Vagina (tissue), 2 donors: Measurements from ENCODE around the gene PRR18. TPM values are rescaled to one million over a fixed set of nuclear protein-coding genes. Genes with fewer than 3 reads are reported as not detected.
"Not testable (repeated sequence)": the region's sequence is repeated elsewhere in the genome, so short reads cannot be mapped to it uniquely, and the experiment has no call there.

Experiments
- DNase-seq, 2 donors: peaks; one replicate each; pipeline ENCODE4 v3.0.0-alpha.2; 2017; ENCODE audit errors: extremely low spot score in 2 of 2
- H3K27ac ChIP-seq: fragments of 200-600 bp; sonication (generic); one replicate; pipeline ENCODE4 v1.5.1; 2019
- H3K27me3 ChIP-seq: fragments of 200-600 bp; sonication (generic); one replicate; pipeline ENCODE4 v1.5.1; 2019
- H3K36me3 ChIP-seq, 2 donors: fragments of 200-600 bp; sonication (generic); one replicate each; pipeline ENCODE4 v1.5.1; 2017 to 2019
- H3K4me1 ChIP-seq: fragments of 200-600 bp; sonication (generic); one replicate; pipeline ENCODE4 v1.5.1; 2019
- H3K4me3 ChIP-seq, 2 donors: fragments of 200-600 bp; sonication (generic); 1 replicate in 1 of 2; 2 replicates in 1 of 2; pipeline ENCODE4 v1.5.1; 2016 to 2019
- H3K9me3 ChIP-seq: fragments of 200-600 bp; sonication (generic); one replicate; pipeline ENCODE4 v1.5.1; 2019
- POLR2A ChIP-seq, 2 donors: fragments of 450-650 bp; IDR thresholded peaks; one replicate each; pipeline ENCODE4 v1.6.1; 2017; ENCODE audit warnings: antibody characterized with exemption in 2 of 2, mild to moderate bottlenecking in 2 of 2, moderate library complexity in 2 of 2
- POLR2AphosphoS5 ChIP-seq, 2 donors: sonication (generic); formaldehyde crosslinking; IDR thresholded peaks; one replicate each; pipeline ENCODE4 v1.9.0; 2017; ENCODE audit warnings: antibody characterized with exemption in 2 of 2, mild to moderate bottlenecking in 2 of 2, low read depth in 1 of 2; ENCODE audit not compliant: insufficient read depth in 1 of 2
- intact Hi-C: fragments of 100-400 bp; cut with DNase I; formaldehyde crosslinking; loops from one replicate; pipeline ENCODE4 v1.15.1; 2023
- total RNA-seq: library from RNA; depleted of rRNA; stranded (reverse); fragments of >200 nt; gene quantifications from one replicate; pipeline ENCODE4 v1.2.3, GENCODE V29; 2016
- TF ChIP-seq, protein P1 (sequence below), 3 experiments: fragments of 450-650 bp in 2 of 3; fragments of 200-600 bp in 1 of 3; sonication (generic) in 1 of 3; IDR thresholded peaks; one replicate each; pipeline ENCODE4 v1.5.1; 2017 to 2019; ENCODE audit warnings: antibody characterized with exemption in 3 of 3, mild to moderate bottlenecking in 2 of 3, moderate library complexity in 2 of 3

PRR18 gene
- total RNA-seq, 1 donor from 2014 or later, result not detected

DNA sequence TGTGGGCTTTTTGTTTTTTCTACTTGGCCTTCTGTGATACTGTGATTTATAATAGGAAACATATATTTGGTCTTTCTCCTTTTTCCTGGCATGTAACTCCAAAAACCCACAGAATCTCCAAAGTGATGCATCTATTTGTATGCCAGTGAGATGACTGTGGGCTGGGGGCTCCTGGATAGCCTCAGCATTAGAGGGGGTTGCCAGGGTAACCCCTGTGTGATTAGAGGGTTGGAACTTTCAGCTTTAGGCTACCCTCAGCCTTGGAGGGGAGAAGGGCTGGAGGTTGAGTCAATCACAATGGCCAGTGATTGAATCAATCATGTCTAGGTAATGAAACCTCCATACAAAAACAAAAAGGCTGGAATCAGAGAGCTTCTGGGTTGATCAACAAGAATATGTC, 44.7 kb upstream of the PRR18 start:
- no peak overlapping the region for H3K4me3 ChIP-seq
- TF ChIP-seq, protein P1, sequence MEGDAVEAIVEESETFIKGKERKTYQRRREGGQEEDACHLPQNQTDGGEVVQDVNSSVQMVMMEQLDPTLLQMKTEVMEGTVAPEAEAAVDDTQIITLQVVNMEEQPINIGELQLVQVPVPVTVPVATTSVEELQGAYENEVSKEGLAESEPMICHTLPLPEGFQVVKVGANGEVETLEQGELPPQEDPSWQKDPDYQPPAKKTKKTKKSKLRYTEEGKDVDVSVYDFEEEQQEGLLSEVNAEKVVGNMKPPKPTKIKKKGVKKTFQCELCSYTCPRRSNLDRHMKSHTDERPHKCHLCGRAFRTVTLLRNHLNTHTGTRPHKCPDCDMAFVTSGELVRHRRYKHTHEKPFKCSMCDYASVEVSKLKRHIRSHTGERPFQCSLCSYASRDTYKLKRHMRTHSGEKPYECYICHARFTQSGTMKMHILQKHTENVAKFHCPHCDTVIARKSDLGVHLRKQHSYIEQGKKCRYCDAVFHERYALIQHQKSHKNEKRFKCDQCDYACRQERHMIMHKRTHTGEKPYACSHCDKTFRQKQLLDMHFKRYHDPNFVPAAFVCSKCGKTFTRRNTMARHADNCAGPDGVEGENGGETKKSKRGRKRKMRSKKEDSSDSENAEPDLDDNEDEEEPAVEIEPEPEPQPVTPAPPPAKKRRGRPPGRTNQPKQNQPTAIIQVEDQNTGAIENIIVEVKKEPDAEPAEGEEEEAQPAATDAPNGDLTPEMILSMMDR (IDR thresholded peaks at IDR 0.05), result no peak
- no peak for TF ChIP-seq POLR2A (IDR thresholded peaks at IDR 0.05)
- no peak for TF ChIP-seq POLR2AphosphoS5 (IDR thresholded peaks at IDR 0.05; ENCODE audit: insufficient read depth in 1 of 2, low read depth in 1 of 2)
- H3K36me3 ChIP-seq, result no peaks in the 10 kb centered on the region
- intact Hi-C loops, result no loop called here
- H3K4me1 ChIP-seq, result no peaks in the 10 kb centered on the region
- H3K27me3 ChIP-seq, result no peaks in the 10 kb centered on the region
- H3K9me3 ChIP-seq, result no peaks in the 10 kb centered on the region
- no peak overlapping the region for H3K27ac ChIP-seq
- DNase-seq, result no peak

DNA sequence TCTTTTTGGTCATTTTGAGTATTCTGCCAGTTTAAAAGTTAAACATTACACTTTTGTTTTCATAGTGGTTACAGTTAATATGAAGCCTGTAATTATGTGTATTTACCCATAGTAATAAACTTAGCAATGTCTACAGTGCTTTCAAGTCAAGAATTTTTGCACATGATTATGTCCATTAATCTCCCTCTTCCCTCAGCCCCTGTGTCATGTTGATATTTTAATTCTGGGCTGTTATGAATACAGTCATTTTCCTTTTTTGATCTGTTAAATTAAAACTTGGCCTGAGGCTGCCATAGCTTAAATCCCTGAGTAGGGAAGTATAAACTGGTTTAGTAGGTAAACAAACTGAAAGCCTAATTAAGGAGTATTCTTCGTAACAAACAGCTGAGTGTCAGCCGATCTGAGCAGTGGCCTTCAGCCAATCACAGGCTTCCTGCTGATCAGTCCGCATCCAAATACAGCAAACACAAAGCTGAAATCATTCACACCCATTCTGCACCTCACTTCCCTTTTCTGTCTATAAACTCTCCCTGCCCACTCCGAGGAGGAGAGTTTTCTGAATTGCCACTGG, 43.6 kb upstream of the PRR18 start:
- H3K4me1 ChIP-seq, result no peaks in the 10 kb centered on the region
- intact Hi-C loops, result no loop called here
- H3K4me3 ChIP-seq, result no peak overlapping the region
- no peaks in the 10 kb centered on the region for H3K27me3 ChIP-seq
- H3K36me3 ChIP-seq, result no peaks in the 10 kb centered on the region
- TF ChIP-seq, protein P1 (IDR thresholded peaks at IDR 0.05), result no peak
- TF ChIP-seq POLR2A (IDR thresholded peaks at IDR 0.05), result no peak
- TF ChIP-seq POLR2AphosphoS5 (IDR thresholded peaks at IDR 0.05; ENCODE audit: insufficient read depth in 1 of 2, low read depth in 1 of 2), result peak in 1 of 2 donors; percentile 22
- no peak overlapping the region for H3K27ac ChIP-seq
- no peak for DNase-seq
- H3K9me3 ChIP-seq, result no peaks in the 10 kb centered on the region

DNA sequence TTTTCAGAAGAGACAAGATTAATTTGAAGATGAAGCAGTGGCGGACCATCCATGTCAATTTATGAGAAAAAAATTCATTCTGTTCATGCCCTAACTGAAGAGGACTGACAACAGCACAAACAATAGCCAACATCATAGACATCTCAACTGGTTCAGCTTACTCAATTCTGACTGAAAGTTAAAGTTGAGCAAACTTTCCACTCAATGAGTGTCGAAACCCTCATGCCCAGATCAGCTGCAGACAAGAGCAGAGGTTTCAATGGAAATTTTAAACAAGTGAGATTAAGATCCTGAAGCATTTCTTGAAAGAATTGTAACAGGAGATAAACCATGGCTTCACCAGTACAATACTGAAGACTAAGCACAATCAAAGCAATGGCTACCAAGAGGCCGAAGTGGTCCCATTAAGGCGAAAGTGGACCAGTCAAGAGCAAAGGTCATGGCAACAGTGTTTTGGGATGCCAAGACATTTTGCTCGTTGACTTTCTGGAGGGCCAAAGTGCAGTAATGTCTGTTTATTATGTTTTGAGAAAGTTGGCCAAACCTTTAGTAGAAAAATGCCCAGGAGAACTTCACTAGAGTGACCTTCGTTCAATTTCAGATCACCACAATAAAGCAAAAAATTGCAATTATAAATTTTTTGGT, 40.2 kb upstream of the PRR18 start:
- intact Hi-C loops, result no loop called here
- no peaks in the 10 kb centered on the region for H3K27me3 ChIP-seq
- no peak overlapping the region for H3K4me3 ChIP-seq
- no peaks in the 10 kb centered on the region for H3K36me3 ChIP-seq
- H3K9me3 ChIP-seq, result no peaks in the 10 kb centered on the region
- DNase-seq, result no peak
- TF ChIP-seq, protein P1 (IDR thresholded peaks at IDR 0.05), result no peak
- TF ChIP-seq POLR2A (IDR thresholded peaks at IDR 0.05), result no peak
- TF ChIP-seq POLR2AphosphoS5 (IDR thresholded peaks at IDR 0.05; ENCODE audit: insufficient read depth in 1 of 2, low read depth in 1 of 2), result no peak
- H3K4me1 ChIP-seq, result no peaks in the 10 kb centered on the region
- H3K27ac ChIP-seq, result no peak overlapping the region

DNA sequence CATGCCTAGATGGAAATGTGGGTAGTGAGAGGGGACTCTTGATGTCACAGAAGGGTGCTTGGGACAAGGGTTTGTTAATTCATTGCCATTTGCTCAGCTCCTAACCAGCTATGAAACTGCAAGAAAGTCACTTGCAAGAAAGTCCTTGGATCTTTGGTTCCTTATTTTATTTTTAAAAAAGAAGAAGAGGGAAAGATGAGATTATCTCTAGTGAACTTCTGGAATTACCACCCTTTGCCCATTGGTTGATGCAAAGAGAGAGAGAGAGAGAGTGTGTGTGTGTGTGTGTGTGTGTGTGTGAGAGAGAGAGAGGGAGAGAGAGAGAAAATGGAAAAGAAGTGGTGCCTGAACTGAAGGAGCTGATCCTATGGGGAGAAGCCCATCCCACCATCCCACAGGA, 38.8 kb upstream of the PRR18 start:
- TF ChIP-seq POLR2AphosphoS5 (IDR thresholded peaks at IDR 0.05; ENCODE audit: insufficient read depth in 1 of 2, low read depth in 1 of 2) (no peak), POLR2A (IDR thresholded peaks at IDR 0.05) (no peak)
- TF ChIP-seq, protein P1 (IDR thresholded peaks at IDR 0.05), result no peak
- no peaks in the 10 kb centered on the region for H3K27me3 ChIP-seq
- H3K4me1 ChIP-seq, result no peaks in the 10 kb centered on the region
- intact Hi-C loops, result no loop called here
- DNase-seq, result no peak
- no peak overlapping the region for H3K4me3 ChIP-seq
- no peaks in the 10 kb centered on the region for H3K9me3 ChIP-seq
- no peak overlapping the region for H3K27ac ChIP-seq
- no peaks in the 10 kb centered on the region for H3K36me3 ChIP-seq

DNA sequence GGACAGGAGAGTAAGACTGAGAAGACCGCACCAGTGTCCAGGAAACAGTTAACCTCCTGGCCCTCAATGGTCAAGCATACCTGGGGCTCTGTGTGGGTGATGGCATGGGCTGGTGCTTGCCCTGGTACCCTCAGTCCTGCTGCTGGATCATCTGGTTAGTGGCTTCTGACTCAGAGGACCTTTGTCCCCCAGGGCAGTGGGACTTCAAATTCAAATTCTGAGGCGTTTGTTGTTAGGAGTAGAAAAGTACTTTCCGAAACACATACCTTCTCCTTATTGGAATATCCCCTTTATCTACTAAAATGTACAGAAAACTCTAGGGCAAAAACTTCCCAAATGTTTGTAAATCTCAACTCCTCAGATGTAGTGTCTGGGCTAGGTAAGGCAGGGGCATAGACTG, 38.3 kb upstream of the PRR18 start:
- intact Hi-C loops, result no loop called here
- no peak for TF ChIP-seq POLR2A (IDR thresholded peaks at IDR 0.05)
- TF ChIP-seq, protein P1 (IDR thresholded peaks at IDR 0.05), result no peak
- no peak for TF ChIP-seq POLR2AphosphoS5 (IDR thresholded peaks at IDR 0.05; ENCODE audit: insufficient read depth in 1 of 2, low read depth in 1 of 2)
- no peak overlapping the region for H3K4me3 ChIP-seq
- H3K27ac ChIP-seq, result no peak overlapping the region
- no peaks in the 10 kb centered on the region for H3K27me3 ChIP-seq
- no peaks in the 10 kb centered on the region for H3K36me3 ChIP-seq
- no peaks in the 10 kb centered on the region for H3K9me3 ChIP-seq
- H3K4me1 ChIP-seq, result peaks cover 4% of the 10 kb centered on the region
- no peak for DNase-seq

DNA sequence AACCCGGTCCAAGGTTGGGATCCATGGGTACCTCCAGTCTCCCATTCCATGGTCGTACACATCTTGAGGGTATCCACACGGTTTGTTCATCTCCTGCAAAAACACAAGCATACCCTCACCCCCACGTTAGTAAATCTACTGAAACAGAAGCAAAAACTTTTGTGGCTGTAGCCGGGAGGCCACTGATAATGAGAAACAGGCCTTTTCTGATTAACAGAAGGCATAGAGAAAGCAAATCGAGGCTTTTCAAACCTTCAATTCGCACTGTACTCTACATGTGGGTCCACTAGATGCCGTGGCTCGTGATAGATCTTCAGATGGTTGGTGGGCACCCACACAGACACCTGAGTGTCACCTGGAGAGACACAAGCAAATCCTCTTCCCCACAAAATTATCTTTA, 37.5 kb upstream of the PRR18 start:
- intact Hi-C loops, H3K27ac ChIP-seq, H3K4me3 ChIP-seq, H3K36me3 ChIP-seq, DNase-seq, H3K27me3 ChIP-seq, H3K9me3 ChIP-seq: not testable (repeated sequence)
- peaks cover 12% of the 10 kb centered on the region for H3K4me1 ChIP-seq

DNA sequence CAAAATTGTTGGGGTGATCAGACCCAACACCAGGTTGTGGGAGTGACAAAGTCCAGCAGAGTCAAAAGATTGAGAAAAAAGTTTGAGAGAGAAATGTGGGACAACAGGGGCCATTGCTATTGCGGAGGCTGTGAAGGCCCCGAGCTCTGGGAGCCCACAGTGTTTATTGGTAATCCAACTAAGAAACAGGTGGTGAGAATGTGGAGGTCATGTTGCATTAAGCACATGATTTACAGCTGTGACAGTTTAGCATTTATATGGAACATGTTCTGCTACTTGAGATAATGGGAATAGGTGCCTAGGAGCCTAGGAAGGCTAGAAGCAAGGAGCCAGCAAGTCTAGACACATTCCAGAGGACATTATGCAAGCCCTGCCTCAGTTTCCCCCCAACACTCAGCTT, 36.7 kb upstream of the PRR18 start:
- intact Hi-C loops, H3K27me3 ChIP-seq, H3K4me3 ChIP-seq, H3K27ac ChIP-seq, DNase-seq, H3K9me3 ChIP-seq, H3K36me3 ChIP-seq: not testable (repeated sequence)
- peaks cover 20% of the 10 kb centered on the region for H3K4me1 ChIP-seq
